ENCODE measurements around the gene PCDHA9. TPM values are rescaled to one million over a fixed set of nuclear protein-coding genes. Genes with fewer than 3 reads are reported as not detected.
A peak's percentile ranks its signal among the peaks of the same experiment; 100 is the strongest.

Gene PCDHA9
- total RNA-seq, 1 experiment from 2014 or later = 0.55 TPM

DNA sequence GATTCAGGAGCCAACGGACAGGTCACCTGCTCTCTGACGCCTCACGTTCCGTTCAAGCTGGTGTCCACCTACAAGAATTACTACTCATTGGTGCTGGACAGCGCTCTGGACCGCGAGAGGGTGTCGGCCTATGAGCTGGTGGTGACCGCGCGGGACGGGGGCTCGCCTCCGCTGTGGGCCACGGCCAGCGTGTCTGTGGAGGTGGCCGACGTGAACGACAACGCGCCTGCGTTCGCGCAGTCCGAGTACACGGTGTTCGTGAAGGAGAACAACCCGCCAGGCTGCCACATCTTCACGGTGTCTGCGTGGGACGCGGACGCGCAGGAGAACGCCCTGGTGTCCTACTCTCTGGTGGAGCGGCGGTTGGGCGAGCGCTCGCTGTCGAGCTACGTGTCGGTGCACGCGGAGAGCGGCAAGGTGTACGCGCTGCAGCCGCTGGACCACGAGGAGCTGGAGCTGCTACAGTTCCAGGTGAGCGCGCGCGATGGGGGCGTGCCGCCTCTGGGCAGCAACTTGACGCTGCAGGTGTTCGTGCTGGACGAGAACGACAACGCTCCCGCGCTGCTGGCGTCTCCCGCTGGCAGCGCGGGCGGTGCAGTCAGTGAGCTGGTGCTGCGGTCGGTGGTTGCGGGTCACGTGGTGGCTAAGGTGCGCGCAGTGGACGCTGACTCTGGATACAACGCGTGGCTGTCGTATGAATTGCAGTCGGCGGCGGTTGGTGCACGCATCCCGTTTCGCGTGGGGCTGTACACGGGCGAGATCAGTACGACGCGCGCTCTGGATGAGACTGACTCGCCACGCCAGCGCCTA is 9.2 kb downstream of the PCDHA9 start:
- no peak overlapping the region for H2BK15ac ChIP-seq (ENCODE audit: low read depth, low read length)
- H3K27me3 ChIP-seq (ENCODE audit: insufficient read depth, low read length) = no peaks in the 10 kb centered on the region
- Mint-ChIP-seq H3K9me3 (peaks cover 32 to 43% of the 10 kb centered on the region in 2 experiments), H3K4me1 (peaks cover 6 to 13% of the 10 kb centered on the region in 2 experiments; a peak in 3 of 4 replicates), H3K27ac (no peak overlapping the region), H3K4me3 (no peak overlapping the region), H3K36me3 (ENCODE audit: insufficient read depth in 1 of 3, low read depth in 3 of 3) (peaks cover 32 to 50% (median 33%) of the 10 kb centered on the region in 3 experiments), H3K27me3 (ENCODE audit: low read depth) (no peaks in the 10 kb centered on the region)
- H3K9ac ChIP-seq (ENCODE audit: extremely low read depth, insufficient read length, low read length) = no peak overlapping the region
- no peak overlapping the region for H4K5ac ChIP-seq (ENCODE audit: insufficient read length, low read depth, low read length)
- TF ChIP-seq, protein P1, sequence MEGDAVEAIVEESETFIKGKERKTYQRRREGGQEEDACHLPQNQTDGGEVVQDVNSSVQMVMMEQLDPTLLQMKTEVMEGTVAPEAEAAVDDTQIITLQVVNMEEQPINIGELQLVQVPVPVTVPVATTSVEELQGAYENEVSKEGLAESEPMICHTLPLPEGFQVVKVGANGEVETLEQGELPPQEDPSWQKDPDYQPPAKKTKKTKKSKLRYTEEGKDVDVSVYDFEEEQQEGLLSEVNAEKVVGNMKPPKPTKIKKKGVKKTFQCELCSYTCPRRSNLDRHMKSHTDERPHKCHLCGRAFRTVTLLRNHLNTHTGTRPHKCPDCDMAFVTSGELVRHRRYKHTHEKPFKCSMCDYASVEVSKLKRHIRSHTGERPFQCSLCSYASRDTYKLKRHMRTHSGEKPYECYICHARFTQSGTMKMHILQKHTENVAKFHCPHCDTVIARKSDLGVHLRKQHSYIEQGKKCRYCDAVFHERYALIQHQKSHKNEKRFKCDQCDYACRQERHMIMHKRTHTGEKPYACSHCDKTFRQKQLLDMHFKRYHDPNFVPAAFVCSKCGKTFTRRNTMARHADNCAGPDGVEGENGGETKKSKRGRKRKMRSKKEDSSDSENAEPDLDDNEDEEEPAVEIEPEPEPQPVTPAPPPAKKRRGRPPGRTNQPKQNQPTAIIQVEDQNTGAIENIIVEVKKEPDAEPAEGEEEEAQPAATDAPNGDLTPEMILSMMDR (conservative IDR thresholded peaks at IDR 0.05) = no peak
- peak; percentile 36 for DNase-seq
- no peak overlapping the region for H2BK20ac ChIP-seq (ENCODE audit: low read depth, low read length, poor library complexity, severe bottlenecking)
- H3K27ac ChIP-seq (ENCODE audit: insufficient read length, low read depth, low read length) = no peak overlapping the region
- peaks cover 9% of the 10 kb centered on the region for H3K9me3 ChIP-seq (ENCODE audit: control insufficient read depth, low read depth, low read length)
- no CpG with 5 or more reads among the region's 94 CpGs for WGBS (ENCODE audit: extremely low coverage, insufficient read length, low lambda C conversion rate)
- H3K4ac ChIP-seq (ENCODE audit: low read depth, low read length) = no peak overlapping the region
- no peaks in the 10 kb centered on the region for H4K20me1 ChIP-seq (ENCODE audit: control insufficient read depth, insufficient read depth, insufficient read length)
- no peak overlapping the region for H2AK5ac ChIP-seq (ENCODE audit: insufficient read length, low read length)
- no peak overlapping the region for H3K14ac ChIP-seq (ENCODE audit: insufficient read depth, low read length)
- H2BK120ac ChIP-seq (ENCODE audit: low read depth, low read length, poor library complexity, severe bottlenecking) = no peak overlapping the region
- no peaks in the 10 kb centered on the region for H3K79me1 ChIP-seq (ENCODE audit: insufficient read depth, low read depth, low read length, poor library complexity, severe bottlenecking)
- H4K8ac ChIP-seq (replicated peaks; ENCODE audit: insufficient read length, low read depth, low read length) = no peak overlapping the region
- no peaks in the 10 kb centered on the region for H3K4me1 ChIP-seq (ENCODE audit: insufficient read depth, low read length)
- H2BK12ac ChIP-seq (ENCODE audit: insufficient read length, low read depth, low read length) = no peak overlapping the region
- H4K91ac ChIP-seq (ENCODE audit: insufficient read length, low read depth, low read length) = no peak overlapping the region
- H3K18ac ChIP-seq (ENCODE audit: insufficient read length, low read depth, low read length) = no peak overlapping the region
- no peak overlapping the region for H3K56ac ChIP-seq (ENCODE audit: insufficient read length, low read depth, low read length)
- H3T11ph ChIP-seq (ENCODE audit: low read length) = no peak overlapping the region
- H3K23ac ChIP-seq (ENCODE audit: insufficient read length, low read depth, low read length) = no peak overlapping the region
- no peak overlapping the region for H2AFZ ChIP-seq (ENCODE audit: low read length)
- no peak overlapping the region for H2BK5ac ChIP-seq (ENCODE audit: insufficient read length, low read length)
- H3K79me2 ChIP-seq (ENCODE audit: insufficient read depth, low read length) = no peaks in the 10 kb centered on the region
- H3K23me2 ChIP-seq (ENCODE audit: insufficient read length, low read depth, low read length, poor library complexity, severe bottlenecking) = no peaks in the 10 kb centered on the region
- no peak overlapping the region for H3K4me2 ChIP-seq (ENCODE audit: insufficient read depth, insufficient read length, low read length)

Measured in H9 (cell line).